ENCODE results near the gene UFSP2. TPM values are rescaled to one million over a fixed set of nuclear protein-coding genes. Genes with fewer than 3 reads are reported as not detected.

Gene UFSP2
- total RNA-seq, 4 donors from 2014 or later = 36.7 to 49.0 (median 40.6) TPM

GRCh38 chr4:185470501-185471195 lies 44.9 kb upstream of the UFSP2 start:
- H3K27ac ChIP-seq (replicated peaks in 1 of 4) = peak overlapping the region; percentile 60 to 80 (median 74)
- H3K4me1 ChIP-seq = peaks cover 9 to 20% (median 18%) of the 10 kb centered on the region in 4 donors
- peaks cover 0 to 4% (median 0%) of the 10 kb centered on the region in 4 donors for H3K27me3 ChIP-seq
- peak in 1 of 2 donors; percentile 13 for TF ChIP-seq POLR2AphosphoS5 (IDR thresholded peaks at IDR 0.05)
- TF ChIP-seq, protein P1, sequence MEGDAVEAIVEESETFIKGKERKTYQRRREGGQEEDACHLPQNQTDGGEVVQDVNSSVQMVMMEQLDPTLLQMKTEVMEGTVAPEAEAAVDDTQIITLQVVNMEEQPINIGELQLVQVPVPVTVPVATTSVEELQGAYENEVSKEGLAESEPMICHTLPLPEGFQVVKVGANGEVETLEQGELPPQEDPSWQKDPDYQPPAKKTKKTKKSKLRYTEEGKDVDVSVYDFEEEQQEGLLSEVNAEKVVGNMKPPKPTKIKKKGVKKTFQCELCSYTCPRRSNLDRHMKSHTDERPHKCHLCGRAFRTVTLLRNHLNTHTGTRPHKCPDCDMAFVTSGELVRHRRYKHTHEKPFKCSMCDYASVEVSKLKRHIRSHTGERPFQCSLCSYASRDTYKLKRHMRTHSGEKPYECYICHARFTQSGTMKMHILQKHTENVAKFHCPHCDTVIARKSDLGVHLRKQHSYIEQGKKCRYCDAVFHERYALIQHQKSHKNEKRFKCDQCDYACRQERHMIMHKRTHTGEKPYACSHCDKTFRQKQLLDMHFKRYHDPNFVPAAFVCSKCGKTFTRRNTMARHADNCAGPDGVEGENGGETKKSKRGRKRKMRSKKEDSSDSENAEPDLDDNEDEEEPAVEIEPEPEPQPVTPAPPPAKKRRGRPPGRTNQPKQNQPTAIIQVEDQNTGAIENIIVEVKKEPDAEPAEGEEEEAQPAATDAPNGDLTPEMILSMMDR (IDR thresholded peaks at IDR 0.05) = no peak
- TF ChIP-seq EP300 (IDR thresholded peaks at IDR 0.05) = no peak
- TF ChIP-seq POLR2A (IDR thresholded peaks at IDR 0.05; ENCODE audit: low read depth) = no peak
- H3K4me3 ChIP-seq = peak overlapping the region; percentile 76 to 97 (median 91)
- H3K36me3 ChIP-seq = no peaks in the 10 kb centered on the region
- no peaks in the 10 kb centered on the region for H3K9me3 ChIP-seq
- no peak for DNase-seq (ENCODE audit: extremely low spot score)
- whole genome bisulfite sequencing = 7% methylated on average over 17 of the region's 41 CpGs
- intact Hi-C loops (cut with DNase I) = loop anchor here (1.0 to 10.0 kb wide), 3 partner anchors 124 to 564 kb away; no protein-coding TSS in a partner anchor

GRCh38 chr4:185469580-185470154 lies 43.9 kb upstream of the UFSP2 start:
- Histone ChIP-seq H3K27ac (replicated peaks in 1 of 4) (no peak overlapping the region), H3K9me3 (no peaks in the 10 kb centered on the region), H3K4me3 (no peak overlapping the region), H3K4me1 (peaks cover 9 to 20% (median 18%) of the 10 kb centered on the region in 4 donors), H3K36me3 (no peaks in the 10 kb centered on the region), H3K27me3 (peaks cover 0 to 4% (median 0%) of the 10 kb centered on the region in 4 donors)
- DNase-seq (ENCODE audit: extremely low spot score) = no peak
- WGBS = 84% methylated on average over 9 of the region's 9 CpGs
- intact Hi-C loops (cut with DNase I) = loop anchor here (2.0 to 10.0 kb wide), 3 partner anchors 42 to 565 kb away; partner anchors contain the start of gene UFSP2
- TF ChIP-seq POLR2A (IDR thresholded peaks at IDR 0.05; ENCODE audit: low read depth) = no peak
- no peak for TF ChIP-seq EP300 (IDR thresholded peaks at IDR 0.05)
- TF ChIP-seq POLR2AphosphoS5 (IDR thresholded peaks at IDR 0.05) = no peak
- TF ChIP-seq, protein P1 (IDR thresholded peaks at IDR 0.05) = no peak

DNA sequence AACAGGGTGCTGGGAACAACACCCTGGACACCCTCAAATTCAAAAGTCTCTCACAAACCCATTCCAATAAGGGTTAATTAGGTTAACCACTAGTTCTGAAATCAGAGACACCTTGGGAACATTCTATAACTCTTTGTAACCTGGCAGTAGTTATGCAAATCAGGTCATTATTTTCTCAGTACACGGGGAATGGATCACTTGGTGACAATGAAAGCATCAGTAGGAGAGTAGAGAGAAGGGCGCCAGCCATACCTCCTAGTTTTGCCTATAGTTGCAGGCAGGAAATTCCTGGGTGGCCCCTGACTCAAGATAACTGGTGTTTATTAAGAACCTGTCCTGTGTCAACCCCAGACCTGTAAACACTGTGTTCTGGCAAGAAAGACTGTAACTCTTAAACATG lies 43.2 kb upstream of the UFSP2 start:
- 93% methylated on average over 2 of the region's 2 CpGs for WGBS

GRCh38 chr4:185467991-185468390 lies 42.2 kb upstream of the UFSP2 start:
- H3K9me3 ChIP-seq = no peaks in the 10 kb centered on the region
- TF ChIP-seq, protein P1 (IDR thresholded peaks at IDR 0.05) = no peak
- no peak for TF ChIP-seq POLR2A (IDR thresholded peaks at IDR 0.05; ENCODE audit: low read depth)
- no peak for TF ChIP-seq EP300 (IDR thresholded peaks at IDR 0.05)
- no peak for TF ChIP-seq POLR2AphosphoS5 (IDR thresholded peaks at IDR 0.05)
- no peak overlapping the region for H3K4me3 ChIP-seq
- no peak overlapping the region for H3K27ac ChIP-seq (replicated peaks in 1 of 4)
- H3K27me3 ChIP-seq = peaks cover 0 to 4% (median 0%) of the 10 kb centered on the region in 4 donors
- peaks cover 9 to 20% (median 18%) of the 10 kb centered on the region in 4 donors for H3K4me1 ChIP-seq
- no peaks in the 10 kb centered on the region for H3K36me3 ChIP-seq
- no peak for DNase-seq (ENCODE audit: extremely low spot score)
- intact Hi-C loops (cut with DNase I) = loop anchor here (5.0 kb wide), 1 partner anchor 41 kb away; the partner anchor contains the start of gene UFSP2
- WGBS = 100% methylated on average over 6 of the region's 8 CpGs

More for the DNA sequence above, 43.2 kb upstream of the UFSP2 start:
- TF ChIP-seq POLR2AphosphoS5 (IDR thresholded peaks at IDR 0.05) (no peak), EP300 (IDR thresholded peaks at IDR 0.05) (no peak), POLR2A (IDR thresholded peaks at IDR 0.05; ENCODE audit: low read depth) (no peak)
- TF ChIP-seq, protein P1 (IDR thresholded peaks at IDR 0.05) = no peak
- Histone ChIP-seq H3K27ac (replicated peaks in 1 of 4) (no peak overlapping the region), H3K4me3 (no peak overlapping the region), H3K36me3 (no peaks in the 10 kb centered on the region), H3K4me1 (peaks cover 9 to 20% (median 18%) of the 10 kb centered on the region in 4 donors), H3K9me3 (no peaks in the 10 kb centered on the region), H3K27me3 (peaks cover 0 to 4% (median 0%) of the 10 kb centered on the region in 4 donors)
- intact Hi-C loops (cut with DNase I) = loop anchor here (5.0 kb wide), 1 partner anchor 42 kb away; the partner anchor contains the start of gene UFSP2
- DNase-seq (ENCODE audit: extremely low spot score) = no peak
